Measurements from ENCODE around the gene TMEM163.

The TMEM163 gene

DNA sequence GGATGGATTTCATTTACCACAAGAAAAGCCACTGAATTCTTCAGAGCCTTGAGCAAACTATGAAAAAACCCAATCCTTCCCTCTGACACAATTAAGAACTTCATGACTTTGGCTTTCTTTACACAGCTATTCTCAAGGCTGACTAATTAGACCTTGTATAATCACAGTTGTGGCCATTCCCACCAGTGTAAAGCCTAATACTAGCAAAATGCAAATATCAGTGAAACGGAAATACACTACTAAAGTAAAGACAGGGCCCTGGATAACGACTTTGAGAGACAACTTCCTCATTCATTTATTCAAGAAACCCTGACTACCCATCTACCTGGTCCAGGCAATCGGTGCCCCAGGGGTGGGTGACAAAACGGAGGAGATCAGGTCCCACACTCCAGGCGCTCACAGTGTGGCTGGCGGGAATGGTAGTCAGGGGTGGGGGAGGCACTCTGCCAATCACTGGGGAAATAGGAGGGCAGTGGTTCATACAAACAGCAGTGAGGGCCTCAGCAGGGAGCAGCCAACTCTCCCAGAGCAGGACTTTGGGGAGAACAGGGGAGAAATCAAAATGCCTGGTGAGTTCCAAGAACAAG, 28.1 kb downstream of the TMEM163 start:
- no peak for DNase-seq

DNA sequence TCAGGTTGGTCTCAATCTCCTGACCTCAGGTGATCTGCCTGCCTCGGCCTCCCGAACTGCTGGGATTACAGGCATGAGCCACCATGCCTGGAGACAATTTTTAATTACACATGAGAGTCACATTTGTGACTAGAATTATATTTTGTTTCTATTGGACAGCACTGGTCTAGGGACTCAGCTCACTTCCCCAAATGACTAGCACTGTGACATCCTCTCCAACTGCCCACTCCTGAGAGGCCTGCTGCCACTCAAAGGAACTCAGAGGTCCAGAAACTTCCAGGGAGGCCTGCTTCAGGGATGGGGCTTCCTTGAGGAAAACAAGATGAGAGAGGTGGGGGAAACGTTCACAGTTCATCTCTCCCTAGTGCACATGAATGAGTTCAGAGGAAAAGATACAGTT, 29.5 kb downstream of the TMEM163 start:
- no peak for DNase-seq

DNA sequence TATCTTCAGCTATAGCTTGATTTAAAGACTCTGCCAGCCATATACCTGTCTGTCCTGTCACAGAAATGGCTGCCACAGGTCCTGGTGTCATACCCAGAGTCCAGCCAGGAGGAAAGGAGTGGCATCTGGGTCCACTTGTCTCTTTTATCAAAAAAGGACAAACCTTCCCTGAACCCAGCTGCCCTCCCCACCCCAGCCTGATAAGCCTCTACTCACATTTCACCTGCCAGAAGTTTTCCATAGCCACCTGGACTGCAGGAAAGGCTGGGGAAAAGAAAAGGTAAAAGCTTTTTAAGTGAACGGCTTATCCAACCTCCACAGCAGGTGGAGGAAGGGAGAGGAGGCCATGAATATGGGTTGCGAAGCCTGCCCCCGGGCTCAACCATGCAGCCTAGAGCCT, 32.8 kb downstream of the TMEM163 start:
- DNase-seq, result no peak

DNA sequence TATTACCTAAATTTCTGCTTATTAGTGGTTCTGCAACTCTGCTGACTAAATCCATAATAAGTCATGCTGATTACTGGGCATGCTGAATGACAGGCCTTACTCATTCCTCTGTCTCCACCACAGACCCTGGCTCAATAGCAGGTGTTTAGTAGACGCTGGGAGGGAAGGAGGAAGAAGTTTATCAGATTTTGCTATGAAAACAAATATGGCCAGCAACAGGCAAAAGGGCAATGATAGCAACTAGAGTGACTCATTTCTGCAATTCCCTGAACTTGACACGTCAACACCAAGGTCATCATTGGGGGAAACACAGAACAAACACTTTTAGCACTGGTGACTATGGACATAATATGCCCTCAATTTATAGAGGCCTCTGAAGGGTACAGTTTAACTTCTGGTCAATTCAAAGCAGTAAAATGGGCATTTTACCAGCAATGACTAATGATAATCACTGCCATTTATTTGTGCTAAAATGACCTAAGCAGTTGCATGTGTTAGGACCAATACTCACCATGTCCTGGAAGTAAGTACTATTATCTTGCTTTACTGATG, 35.2 kb downstream of the TMEM163 start:
- no peak for DNase-seq

DNA sequence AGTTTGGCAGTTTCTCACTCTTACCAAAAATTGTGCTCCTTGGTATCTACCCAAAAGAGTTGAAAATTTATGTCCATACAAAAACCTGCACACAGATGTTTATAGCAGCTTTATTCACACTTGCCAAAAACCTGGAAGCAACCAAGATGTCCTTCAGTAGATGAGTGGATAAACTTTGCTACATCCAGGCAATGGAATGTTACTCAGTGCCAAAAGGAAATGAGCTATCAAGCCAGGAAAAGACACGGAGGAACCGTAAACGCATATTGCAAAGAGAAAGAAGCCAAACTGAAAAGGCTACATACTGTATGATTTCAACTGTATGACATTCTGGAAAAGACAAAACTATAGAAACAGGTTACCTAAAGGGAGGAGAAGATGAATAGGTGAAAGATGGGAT, 36.1 kb downstream of the TMEM163 start:
- DNase-seq, result no peak

DNA sequence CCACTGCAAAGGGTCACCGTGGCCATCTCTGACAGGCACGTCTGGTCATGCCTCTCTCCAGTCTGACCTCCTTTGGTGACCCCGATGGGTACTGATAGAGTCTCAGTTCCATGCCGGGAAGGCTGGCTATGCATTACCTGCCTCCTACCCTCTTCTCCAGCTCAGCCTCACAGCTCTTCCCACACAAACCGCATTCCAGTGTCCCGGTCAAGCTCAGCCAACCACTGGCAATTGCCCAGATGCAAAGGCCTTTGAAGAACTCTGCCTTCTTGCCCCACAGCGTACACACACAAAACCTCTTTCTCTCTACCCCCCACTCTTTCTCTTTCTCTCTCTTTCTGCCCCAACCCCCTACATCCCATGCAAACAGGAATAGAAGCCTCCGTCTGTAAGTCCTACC, 37.6 kb downstream of the TMEM163 start:
- no peak for DNase-seq

DNA sequence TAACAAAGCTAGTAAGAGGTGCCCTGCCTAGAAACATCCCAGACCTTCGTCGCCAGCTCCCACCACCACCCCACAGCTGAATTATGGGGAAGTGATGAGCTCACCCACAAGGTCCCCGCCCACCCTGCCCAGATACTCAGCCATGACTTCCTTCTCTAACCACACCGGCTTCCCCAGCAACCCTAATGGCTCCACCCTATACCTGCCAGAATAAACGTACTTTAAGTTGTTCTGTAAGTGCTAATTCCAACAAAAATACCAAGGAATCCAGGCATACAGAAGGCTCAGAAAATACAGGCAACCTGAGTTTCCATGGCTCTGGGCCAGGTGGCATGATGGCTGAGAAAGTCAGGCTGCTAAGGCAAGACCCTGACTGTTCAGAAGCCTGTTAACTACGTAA, 39.1 kb downstream of the TMEM163 start:
- DNase-seq, result no peak

DNA sequence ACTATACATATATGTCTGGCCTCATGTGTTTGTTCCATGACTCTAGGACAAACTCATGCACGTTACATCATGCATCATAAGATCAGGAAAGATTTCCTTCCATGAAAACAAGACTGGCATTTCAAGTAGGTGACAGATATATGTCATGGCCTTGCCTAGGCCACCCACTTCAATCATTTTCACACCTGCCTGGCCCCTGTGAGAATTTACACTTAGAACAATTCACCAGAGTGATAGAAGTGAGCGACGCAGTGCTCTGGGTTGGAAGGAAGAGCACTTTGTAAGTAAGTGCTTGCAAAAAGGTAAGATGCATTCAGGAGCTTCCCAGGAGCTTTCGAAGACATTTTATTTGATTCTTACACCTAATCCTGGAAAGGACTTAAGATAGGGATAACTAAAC, 39.5 kb downstream of the TMEM163 start:
- no peak for DNase-seq

DNA sequence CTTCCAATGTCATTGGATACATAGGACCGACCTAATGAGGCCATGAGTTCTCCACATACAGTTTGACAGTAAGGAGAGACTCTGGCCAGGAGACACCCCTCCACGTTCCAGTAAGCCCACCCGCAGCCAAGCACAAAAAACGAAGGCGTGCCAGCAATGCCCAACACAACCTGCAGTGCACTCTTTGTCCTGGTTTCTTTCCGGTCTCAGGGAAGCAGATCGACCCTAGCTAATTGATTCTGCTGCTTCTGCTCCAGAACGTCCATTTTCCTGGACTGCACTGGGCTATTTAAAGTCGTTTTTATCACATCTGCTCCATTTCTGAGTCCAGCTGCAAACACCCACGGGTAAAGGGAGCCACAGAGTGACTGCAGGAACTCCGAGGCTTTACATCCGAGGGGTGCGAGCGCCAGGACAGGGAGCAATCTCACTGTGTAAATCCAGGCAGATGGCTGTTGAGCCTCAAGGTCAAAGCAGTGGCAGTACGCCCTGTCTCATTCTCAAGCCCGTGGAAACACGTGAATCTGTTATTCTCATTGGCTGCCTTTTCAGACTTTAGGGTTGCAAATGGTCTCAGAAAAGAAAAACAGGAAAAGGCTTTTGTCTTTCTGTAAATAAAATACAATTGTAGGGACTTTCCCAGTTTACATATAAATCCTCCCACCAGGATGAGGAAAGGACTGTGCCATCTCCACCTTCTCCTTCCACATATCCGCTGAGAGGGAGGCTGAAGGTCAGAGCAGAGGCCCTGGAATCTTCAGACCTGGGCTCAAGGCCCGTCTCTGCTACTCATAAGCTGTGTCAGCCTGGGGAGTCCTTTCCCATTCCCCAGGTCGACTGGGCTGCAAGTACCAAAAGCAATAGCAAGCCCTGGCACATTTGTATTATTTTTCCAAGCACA, 40.7 kb downstream of the TMEM163 start:
- DNase-seq, result no peak

DNA sequence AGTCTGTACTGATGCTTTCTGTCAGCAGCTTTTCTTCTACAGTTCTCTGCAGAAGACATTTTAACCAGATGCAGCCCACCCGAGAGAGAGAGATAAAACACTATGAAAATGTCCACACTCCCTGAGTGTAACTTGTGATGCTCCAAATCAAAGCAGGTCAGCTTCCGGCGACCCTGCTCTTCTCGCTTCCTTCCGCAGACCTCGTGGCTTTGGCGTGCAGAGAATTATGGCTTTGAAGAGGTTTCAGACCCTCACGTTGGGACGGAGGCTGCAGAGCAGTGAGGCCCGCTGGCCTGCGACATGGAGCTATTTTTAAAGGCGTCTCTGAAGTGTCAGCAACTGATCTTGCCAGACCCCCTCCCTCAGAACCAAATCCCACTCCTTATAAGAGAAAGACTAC, 41.8 kb downstream of the TMEM163 start:
- DNase-seq, result no peak

DNA sequence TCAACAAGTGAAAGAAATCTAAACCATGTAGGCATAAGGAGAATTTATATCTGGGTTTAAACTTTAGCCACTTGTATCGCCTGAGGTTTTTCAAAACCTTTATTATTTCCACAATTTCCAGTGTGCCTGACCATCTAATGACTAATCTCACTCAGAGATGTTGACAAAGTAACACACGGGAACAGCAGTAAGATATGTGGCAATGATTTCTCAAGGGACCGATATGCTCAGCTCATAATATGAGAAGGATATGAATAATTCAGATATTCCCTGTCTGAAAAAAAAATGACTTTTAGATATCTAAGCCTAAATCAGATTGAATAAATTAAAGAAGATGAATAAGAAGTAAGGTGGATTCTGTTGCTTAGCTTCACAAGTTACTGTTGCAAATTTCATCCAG, 43.5 kb downstream of the TMEM163 start:
- DNase-seq, result no peak

DNA sequence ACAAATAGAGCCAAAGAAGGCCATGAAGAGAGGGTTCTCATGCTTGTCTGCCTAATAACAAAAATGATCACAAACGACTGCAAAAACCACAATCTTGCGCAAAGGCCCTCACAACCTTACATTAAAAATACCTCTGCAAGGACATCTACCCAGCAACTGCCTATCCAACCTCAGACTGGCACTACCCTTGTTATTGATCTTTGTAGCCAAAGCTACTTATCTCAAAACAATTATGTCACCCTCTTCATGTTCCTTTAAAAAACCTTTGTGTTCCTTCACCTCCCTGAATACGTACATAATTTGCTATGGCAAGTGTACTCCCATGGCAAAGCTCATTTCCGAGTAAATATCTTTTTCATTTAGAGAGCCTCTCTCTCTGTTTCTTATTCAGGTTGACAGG, 44.1 kb downstream of the TMEM163 start:
- peak; percentile 7 for DNase-seq

DNA sequence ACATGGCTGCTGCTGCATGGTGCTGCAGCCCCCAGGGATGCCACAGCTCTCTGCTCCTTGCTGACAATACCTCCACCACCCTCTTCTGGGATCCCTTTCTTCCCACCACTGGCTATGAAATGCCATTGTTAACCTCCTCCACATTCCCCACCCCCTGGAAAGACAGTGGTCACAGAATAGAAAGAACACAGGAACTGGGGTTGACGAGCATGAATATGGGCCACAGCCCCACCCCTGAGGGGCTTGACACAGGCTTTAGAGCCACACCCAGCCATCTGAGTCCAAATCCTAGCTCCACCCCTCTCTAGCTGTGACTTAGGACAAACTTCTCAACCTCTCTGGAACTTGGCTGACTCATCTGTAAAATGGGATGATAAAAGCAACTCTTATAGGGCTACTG, 47.3 kb downstream of the TMEM163 start:
- DNase-seq, result no peak

DNA sequence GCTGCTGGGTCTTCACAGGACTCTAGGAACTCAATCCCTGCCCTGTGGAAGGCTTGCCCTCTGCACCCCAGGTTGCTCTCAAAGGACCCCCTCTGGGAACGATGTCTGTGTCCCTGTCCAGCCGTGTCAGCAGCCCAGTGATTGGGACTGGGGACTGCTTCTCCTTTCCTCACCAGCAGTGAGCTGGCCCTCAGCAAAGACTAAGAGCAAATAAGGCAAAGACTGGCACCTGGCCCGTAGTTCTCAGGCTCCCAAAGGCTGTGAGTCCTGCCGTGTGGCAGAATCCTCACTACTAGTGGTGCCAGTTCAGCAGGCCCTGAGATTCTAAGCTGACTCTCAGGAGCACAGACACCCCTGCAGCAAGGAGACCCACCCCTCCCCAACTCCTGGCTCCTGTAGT, 47.8 kb downstream of the TMEM163 start:
- DNase-seq, result peak; percentile 69

DNA sequence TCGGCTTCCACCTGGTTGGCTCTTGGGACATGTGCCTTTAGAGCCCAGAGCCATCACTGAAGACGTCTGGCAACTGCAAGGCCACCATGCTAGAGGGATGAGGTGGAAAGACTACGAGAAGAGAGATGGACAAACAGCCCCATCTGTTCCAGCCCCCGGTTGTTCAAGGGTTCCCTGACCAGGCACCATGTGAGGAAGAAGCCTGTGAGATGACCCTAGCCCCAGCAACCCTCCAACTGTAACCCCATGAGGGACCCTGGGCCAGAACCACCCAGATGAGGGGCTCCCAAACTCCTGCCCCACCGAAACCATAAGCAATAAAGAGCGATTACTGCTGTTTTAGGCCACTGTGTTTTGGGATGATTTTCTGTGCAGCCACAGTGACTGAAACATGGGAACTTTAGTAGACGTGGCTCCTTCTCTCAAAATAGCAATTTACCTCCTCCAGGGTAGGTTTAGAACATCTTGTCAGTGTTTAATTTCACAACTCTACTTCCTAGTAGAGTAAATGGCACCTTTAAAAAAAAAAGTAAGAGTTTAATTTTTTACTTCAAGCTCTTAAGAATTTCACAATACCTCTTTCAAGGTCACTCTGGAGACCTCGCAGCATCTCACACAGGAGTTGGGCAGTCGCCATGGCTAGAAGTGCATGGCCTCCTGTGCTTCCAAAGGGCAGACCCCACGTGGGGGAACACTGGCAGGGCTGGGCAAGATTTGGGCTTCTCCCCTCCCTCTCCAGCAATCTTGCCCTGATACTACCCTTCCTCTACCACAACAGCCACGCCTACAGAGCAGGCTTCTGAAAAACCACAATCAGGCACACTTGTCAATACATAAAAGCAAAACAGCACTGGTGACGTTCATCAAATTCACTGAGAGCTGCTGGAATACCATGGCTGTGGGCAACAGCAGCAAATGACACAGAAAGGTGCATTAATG, 48.8 kb downstream of the TMEM163 start:
- DNase-seq, result no peak

DNA sequence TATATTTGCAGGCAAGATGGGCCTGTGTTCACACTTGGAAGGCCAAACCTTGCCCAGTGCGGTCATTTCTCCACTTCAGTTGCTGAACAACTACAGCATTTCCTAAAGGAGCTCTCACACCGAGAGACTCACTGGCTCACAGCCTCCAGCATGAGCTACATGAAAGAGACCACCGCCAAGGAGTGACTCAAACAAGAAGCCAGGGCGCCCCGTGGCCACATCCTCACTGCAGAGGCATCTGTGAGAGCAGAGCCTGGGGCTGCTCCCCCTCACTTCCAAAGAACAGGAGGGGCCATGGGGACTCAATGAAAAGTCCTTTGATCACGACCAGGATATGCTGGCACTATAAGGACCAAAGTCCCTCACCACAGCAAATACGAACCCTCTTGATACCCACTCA, 50.0 kb downstream of the TMEM163 start:
- DNase-seq, result no peak

DNA sequence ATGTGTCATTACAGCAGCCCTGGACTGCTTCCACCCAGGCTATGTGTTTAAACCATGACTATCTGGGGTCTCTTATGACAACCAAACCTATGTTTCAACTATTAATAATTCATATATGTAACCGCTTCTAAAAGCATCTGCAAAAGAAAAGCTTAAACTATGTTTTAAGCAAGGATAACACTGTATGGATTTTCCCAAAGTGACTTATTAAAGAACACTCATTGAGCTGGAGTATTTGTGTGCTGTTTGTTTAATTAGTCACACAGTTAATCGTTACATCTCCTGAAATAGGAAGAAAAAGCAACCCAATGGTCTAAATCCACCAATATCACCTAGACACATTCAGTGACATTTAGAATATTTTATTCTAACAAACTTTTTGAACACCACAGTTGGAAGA, 51.3 kb downstream of the TMEM163 start:
- no peak for DNase-seq

DNA sequence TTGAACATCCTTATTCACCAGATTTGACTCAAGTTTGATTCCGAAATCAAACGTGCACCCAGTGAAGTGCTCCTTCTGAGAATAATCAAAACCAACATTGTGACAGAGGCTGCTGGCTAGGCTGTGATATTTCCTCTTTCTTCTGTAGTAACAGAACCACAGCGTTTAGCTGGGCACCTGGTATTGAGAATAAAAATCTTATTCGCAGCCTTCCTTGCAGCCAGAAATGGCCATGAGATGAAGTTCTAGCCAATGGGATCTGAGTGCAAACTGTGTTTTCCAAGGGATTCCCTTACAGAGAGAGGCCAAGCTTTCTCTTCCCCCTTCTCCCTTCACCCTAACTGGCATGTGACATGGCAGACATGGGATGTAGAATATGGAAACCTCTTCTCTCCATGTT, 51.7 kb downstream of the TMEM163 start:
- DNase-seq, result no peak

DNA sequence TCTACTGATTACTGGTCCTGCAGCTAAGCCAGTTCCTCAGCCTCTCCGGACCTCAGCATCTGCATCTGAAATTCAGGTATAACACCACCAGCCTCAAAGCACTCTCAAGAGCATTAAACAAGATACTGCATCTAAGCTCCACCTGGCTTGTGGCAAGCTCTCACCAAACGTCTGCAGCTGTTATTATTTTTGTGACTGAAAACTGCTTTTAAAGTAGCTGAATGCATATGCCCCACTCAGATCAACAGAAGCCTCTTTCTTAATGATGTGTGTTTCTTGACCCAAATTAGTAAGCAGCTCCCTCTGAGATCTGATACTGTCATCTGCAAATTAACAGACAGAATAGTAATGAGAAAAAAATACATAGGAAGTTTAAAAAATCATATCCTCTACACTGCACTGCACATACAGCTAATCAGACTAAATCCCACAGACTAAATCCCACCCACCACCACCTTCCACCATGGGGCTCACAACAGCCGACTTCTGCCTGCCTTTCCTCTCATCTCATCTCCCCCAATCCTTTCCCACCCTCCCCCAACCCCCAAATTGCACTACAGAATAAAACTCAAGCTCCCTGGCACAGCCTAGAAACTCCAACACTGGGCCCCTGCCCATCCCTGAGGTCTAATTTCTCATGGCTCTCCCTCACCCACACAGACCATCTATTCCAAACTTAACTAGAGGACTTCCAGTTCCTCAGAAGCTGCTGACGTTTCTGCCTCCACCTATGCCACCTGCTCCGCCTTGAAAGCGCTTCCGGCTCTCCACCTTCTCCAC, 52.9 kb downstream of the TMEM163 start:
- DNase-seq, result no peak

DNA sequence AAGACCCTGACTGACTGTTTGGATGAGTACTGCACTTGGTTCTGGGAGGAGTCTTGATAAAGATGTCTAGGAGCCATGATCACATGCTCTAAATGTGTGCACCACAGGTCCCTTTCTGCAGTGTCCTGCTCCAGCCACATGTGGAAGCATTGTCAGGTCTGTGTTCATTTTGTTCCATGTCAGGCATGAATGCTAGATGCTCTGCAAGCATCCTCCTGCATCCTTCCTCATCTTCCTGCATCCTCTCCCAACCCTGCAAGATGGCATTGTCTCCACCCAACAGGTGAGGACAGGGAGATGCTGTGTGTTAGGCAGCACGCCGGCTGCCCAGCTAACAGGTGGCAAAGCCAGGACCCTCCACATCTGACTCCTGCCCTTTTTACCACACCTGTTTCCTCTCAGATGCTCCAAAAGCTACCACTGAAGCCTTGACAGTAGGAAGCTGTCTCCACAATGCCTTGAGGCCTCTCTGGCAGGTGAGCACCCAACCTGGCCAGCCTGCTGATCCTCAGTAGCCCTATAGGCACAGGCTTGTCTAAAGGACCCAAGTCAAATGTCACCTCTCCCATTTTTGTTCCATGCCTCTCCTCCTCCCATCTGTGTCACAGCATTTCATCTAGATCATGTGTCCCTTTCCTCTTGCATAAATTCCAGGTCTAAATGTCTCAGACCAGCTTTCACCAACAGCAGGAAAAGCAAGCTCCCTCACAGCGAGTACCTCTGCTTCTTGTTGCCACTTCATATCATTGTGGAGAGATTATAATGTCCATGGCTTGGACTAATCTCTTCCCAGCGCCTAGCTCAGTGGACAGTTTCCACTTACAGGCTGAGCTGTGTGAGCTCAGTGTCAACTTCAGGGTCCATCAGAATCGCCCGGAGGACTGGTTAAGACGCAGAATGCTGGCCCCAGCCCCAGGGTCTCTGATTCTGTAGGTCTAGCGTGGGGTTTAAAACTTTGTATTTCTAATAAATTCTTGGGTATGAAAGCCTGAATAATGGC, 55.0 kb downstream of the TMEM163 start:
- no peak for DNase-seq

DNA sequence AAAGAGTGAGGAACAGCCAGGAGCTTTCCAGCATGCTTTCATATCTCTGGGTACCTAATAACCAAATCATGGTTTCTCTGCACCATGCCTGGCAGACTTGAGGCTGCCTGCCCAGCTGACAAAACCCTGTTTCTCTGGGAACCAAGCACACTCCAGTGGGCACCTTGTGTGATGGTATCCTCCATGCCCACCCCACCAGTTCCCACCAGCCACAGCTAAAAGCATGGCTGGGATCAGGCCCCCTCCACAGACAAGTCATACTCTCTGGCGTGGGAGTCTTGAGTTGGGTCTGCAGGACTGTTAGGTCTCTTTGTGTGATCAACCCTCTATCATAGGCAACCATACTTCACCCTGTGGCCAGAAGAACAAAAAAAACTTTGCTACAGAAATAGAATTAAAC, 56.0 kb downstream of the TMEM163 start:
- no peak for DNase-seq
